ENCODE measurements around the gene IL6. TPM values are rescaled to one million over a fixed set of nuclear protein-coding genes. Genes with fewer than 3 reads are reported as not detected.
"Not testable (repeated sequence)": the region's sequence is repeated elsewhere in the genome, so short reads cannot be mapped to it uniquely, and the experiment has no call there.

IL6 gene
- total RNA-seq, 3 donors from 2014 or later (not counting 1 experiment from before 2014, with no cell fraction given) = 1.3 to 2.3 (median 1.7) TPM

GRCh38 chr7:22688084-22688483, 38.9 kb upstream of the IL6 start:
- DNase-seq (no peak), ATAC-seq (no peak)
- no peaks in the 10 kb centered on the region for H3K4me1 ChIP-seq (ENCODE audit: control insufficient read depth, insufficient read depth, low read length)
- intact Hi-C loops (cut with micrococcal nuclease) = no loop called here
- 75% methylated on average over 2 of the region's 2 CpGs for WGBS (ENCODE audit: insufficient coverage)
- peaks cover 10 to 12% of the 10 kb centered on the region in 2 donors for H3K27me3 Mint-ChIP-seq (ENCODE audit: low read depth in 2 of 2)
- no peaks in the 10 kb centered on the region for H3K9me3 Mint-ChIP-seq
- H3K4me3 Mint-ChIP-seq = no peak overlapping the region
- no peak for TF ChIP-seq CTCF (IDR thresholded peaks at IDR 0.05)
- no peak overlapping the region for H3K27ac ChIP-seq (ENCODE audit: low read length)
- H3K27ac Mint-ChIP-seq = no peak overlapping the region
- no peaks in the 10 kb centered on the region for H3K4me1 Mint-ChIP-seq
- no peaks in the 10 kb centered on the region for H3K27me3 ChIP-seq (ENCODE audit: control insufficient read depth, insufficient read depth, low read length)
- H3K36me3 Mint-ChIP-seq = no peaks in the 10 kb centered on the region
- H3K4me3 ChIP-seq (ENCODE audit: low read length) = no peak overlapping the region
- H3K9me3 ChIP-seq (ENCODE audit: control insufficient read depth, insufficient read depth, low read length) = no peaks in the 10 kb centered on the region
- no peaks in the 10 kb centered on the region for H3K36me3 ChIP-seq (ENCODE audit: control insufficient read depth, insufficient read depth, low read length)

- WGBS (ENCODE audit: insufficient coverage) = 94% methylated on average over 8 of the region's 8 CpGs
- H3K4me3 Mint-ChIP-seq; H3K9me3 ChIP-seq (ENCODE audit: control insufficient read depth, insufficient read depth, low read length); H3K4me1 ChIP-seq (ENCODE audit: control insufficient read depth, insufficient read depth, low read length); H3K36me3 ChIP-seq (ENCODE audit: control insufficient read depth, insufficient read depth, low read length); H3K27ac ChIP-seq (ENCODE audit: low read length); H3K27me3 ChIP-seq (ENCODE audit: control insufficient read depth, insufficient read depth, low read length); intact Hi-C loops (cut with micrococcal nuclease); H3K4me3 ChIP-seq (ENCODE audit: low read length); ATAC-seq; H3K27ac Mint-ChIP-seq; H3K9me3 Mint-ChIP-seq; DNase-seq; H3K4me1 Mint-ChIP-seq; H3K36me3 Mint-ChIP-seq: not testable (repeated sequence)
- H3K27me3 Mint-ChIP-seq (ENCODE audit: low read depth in 2 of 2) = peaks cover 5 to 14% of the 10 kb centered on the region in 2 donors
Measured at GRCh38 chr7:22688934-22689333, 38.1 kb upstream of the IL6 start.

- no peaks in the 10 kb centered on the region for H3K36me3 ChIP-seq (ENCODE audit: control insufficient read depth, insufficient read depth, low read length)
- no peak overlapping the region for H3K27ac ChIP-seq (ENCODE audit: low read length)
- no peaks in the 10 kb centered on the region for H3K36me3 Mint-ChIP-seq
- H3K9me3 ChIP-seq (ENCODE audit: control insufficient read depth, insufficient read depth, low read length) = no peaks in the 10 kb centered on the region
- intact Hi-C loops (cut with micrococcal nuclease) = no loop called here
- H3K27me3 ChIP-seq (ENCODE audit: control insufficient read depth, insufficient read depth, low read length) = no peaks in the 10 kb centered on the region
- no peak overlapping the region for H3K4me3 Mint-ChIP-seq
- WGBS (ENCODE audit: insufficient coverage) = 60% methylated on average over 4 of the region's 5 CpGs
- H3K4me3 ChIP-seq (ENCODE audit: low read length) = no peak overlapping the region
- ATAC-seq (no peak), DNase-seq (no peak)
- H3K27ac Mint-ChIP-seq = no peak overlapping the region
- H3K4me1 ChIP-seq (ENCODE audit: control insufficient read depth, insufficient read depth, low read length) = no peaks in the 10 kb centered on the region
- H3K4me1 Mint-ChIP-seq = no peaks in the 10 kb centered on the region
- H3K27me3 Mint-ChIP-seq (ENCODE audit: low read depth in 2 of 2) = peaks cover 7 to 35% of the 10 kb centered on the region in 2 donors
- no peaks in the 10 kb centered on the region for H3K9me3 Mint-ChIP-seq
- TF ChIP-seq CTCF (IDR thresholded peaks at IDR 0.05) = no peak
Measured at GRCh38 chr7:22694597-22695207, 32.3 kb upstream of the IL6 start.

- DNase-seq (no peak), ATAC-seq (no peak)
- Histone ChIP-seq H3K9me3 (ENCODE audit: control insufficient read depth, insufficient read depth, low read length) (no peaks in the 10 kb centered on the region), H3K27ac (ENCODE audit: low read length) (no peak overlapping the region), H3K36me3 (ENCODE audit: control insufficient read depth, insufficient read depth, low read length) (no peaks in the 10 kb centered on the region), H3K4me3 (ENCODE audit: low read length) (no peak overlapping the region), H3K4me1 (ENCODE audit: control insufficient read depth, insufficient read depth, low read length) (no peaks in the 10 kb centered on the region), H3K27me3 (ENCODE audit: control insufficient read depth, insufficient read depth, low read length) (no peaks in the 10 kb centered on the region)
- Mint-ChIP-seq H3K27ac (no peak overlapping the region), H3K36me3 (no peaks in the 10 kb centered on the region), H3K4me1 (no peaks in the 10 kb centered on the region), H3K4me3 (no peak overlapping the region), H3K9me3 (no peaks in the 10 kb centered on the region), H3K27me3 (ENCODE audit: low read depth in 2 of 2) (peaks cover 7 to 35% of the 10 kb centered on the region in 2 donors)
- TF ChIP-seq CTCF (IDR thresholded peaks at IDR 0.05) = no peak
- intact Hi-C loops (cut with micrococcal nuclease) = no loop called here
- WGBS (ENCODE audit: insufficient coverage) = 85% methylated on average over 5 of the region's 5 CpGs
Measured at GRCh38 chr7:22695476-22696132, 31.4 kb upstream of the IL6 start.
